Mesothelial cell of epicardium (in vitro differentiated cells): ENCODE measurements around the gene OR13C9. TPM values are rescaled to one million over a fixed set of nuclear protein-coding genes. Genes with fewer than 3 reads are reported as not detected.

Experiments
- DNase-seq, 2 experiments: peaks; one replicate each; pipeline ENCODE4 v3.0.0; 2021; ENCODE audit warnings: low spot score in 2 of 2; ENCODE audit not compliant: unreplicated experiment in 2 of 2
- H3K27ac Mint-ChIP-seq: 2 replicates; pipeline ENCODE4 v1.8.0; 2021; ENCODE audit warnings: mixed read lengths
- H3K27me3 Mint-ChIP-seq: 2 replicates; pipeline ENCODE4 v1.8.0; 2021; ENCODE audit warnings: low read depth, mixed read lengths
- H3K36me3 Mint-ChIP-seq: 2 replicates; pipeline ENCODE4 v1.8.0; 2021; ENCODE audit warnings: mixed read lengths
- H3K4me1 Mint-ChIP-seq: 2 replicates; pipeline ENCODE4 v1.8.0; 2021; ENCODE audit warnings: mixed read lengths
- H3K4me3 Mint-ChIP-seq: 2 replicates; pipeline ENCODE4 v1.8.0; 2021; ENCODE audit warnings: mild to moderate bottlenecking, moderate library complexity, mixed read lengths
- H3K9me3 Mint-ChIP-seq: 2 replicates; pipeline ENCODE4 v1.8.0; 2021; ENCODE audit warnings: mixed read lengths
- CTCF ChIP-seq: fragments of 200-600 bp; sonication (generic); IDR thresholded peaks from one replicate; pipeline ENCODE4 v1.5.0; 2021; ENCODE audit warnings: antibody characterized with exemption; ENCODE audit not compliant: unreplicated experiment
- total RNA-seq: library from RNA; stranded (reverse); gene quantifications from 3 replicates; pipeline ENCODE4 v1.2.1, GENCODE V29; 2021

Gene OR13C9
- total RNA-seq, 1 donor from 2014 or later: not detected

- peaks cover 7% of the 10 kb centered on the region for H3K27me3 Mint-ChIP-seq
- TF ChIP-seq CTCF: no peak
- H3K27ac Mint-ChIP-seq: no peak overlapping the region
- H3K9me3 Mint-ChIP-seq: peaks cover 5% of the 10 kb centered on the region
- H3K36me3 Mint-ChIP-seq: no peaks in the 10 kb centered on the region
- H3K4me3 Mint-ChIP-seq: no peak overlapping the region
- no peaks in the 10 kb centered on the region for H3K4me1 Mint-ChIP-seq
- no peak for DNase-seq
These were observed 28.4 kb downstream of the OR13C9 start for GRCh38 chr9:104589626-104590025.

GRCh38 chr9:104586496-104587180, 31.4 kb downstream of the OR13C9 start:
- Mint-ChIP-seq H3K36me3 (no peaks in the 10 kb centered on the region), H3K27ac (no peak overlapping the region), H3K27me3 (peaks cover 5% of the 10 kb centered on the region), H3K4me1 (no peaks in the 10 kb centered on the region), H3K4me3 (no peak overlapping the region), H3K9me3 (no peaks in the 10 kb centered on the region)
- no peak for DNase-seq
- no peak for TF ChIP-seq CTCF

GRCh38 chr9:104580562-104580961, 37.4 kb downstream of the OR13C9 start:
- Mint-ChIP-seq H3K27me3 (no peaks in the 10 kb centered on the region), H3K4me3 (no peak overlapping the region), H3K9me3 (no peaks in the 10 kb centered on the region), H3K4me1 (no peaks in the 10 kb centered on the region), H3K36me3 (no peaks in the 10 kb centered on the region), H3K27ac (no peak overlapping the region)
- DNase-seq: no peak
- no peak for TF ChIP-seq CTCF

- TF ChIP-seq CTCF: no peak
These were observed 40.7 kb downstream of the OR13C9 start for GRCh38 chr9:104577263-104577662.

DNA sequence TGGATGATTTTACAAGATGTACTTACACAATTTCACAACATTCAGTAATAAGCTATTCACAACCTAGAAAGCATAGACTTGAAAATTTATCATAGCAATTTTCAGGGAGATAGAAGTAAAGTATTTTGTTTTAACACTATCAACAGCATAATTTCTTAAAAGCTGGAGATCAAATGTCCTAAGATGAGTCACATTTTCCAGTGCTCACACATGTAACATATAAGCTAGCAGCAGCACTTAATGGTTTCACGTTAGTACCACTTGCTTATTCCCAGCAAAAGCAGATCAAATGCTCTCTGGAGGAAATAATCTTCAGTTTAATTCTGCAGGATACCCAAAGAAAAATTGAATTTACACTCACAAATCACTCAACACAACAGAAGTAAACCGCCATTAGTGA, 42.5 kb downstream of the OR13C9 start:
- no peaks in the 10 kb centered on the region for H3K4me1 Mint-ChIP-seq
- DNase-seq: no peak
- no peaks in the 10 kb centered on the region for H3K27me3 Mint-ChIP-seq
- TF ChIP-seq CTCF: no peak
- no peak overlapping the region for H3K27ac Mint-ChIP-seq
- H3K4me3 Mint-ChIP-seq: no peak overlapping the region
- H3K36me3 Mint-ChIP-seq: no peaks in the 10 kb centered on the region
- H3K9me3 Mint-ChIP-seq: peaks cover 28% of the 10 kb centered on the region

More at GRCh38 chr9:104577263-104577662, 40.7 kb downstream of the OR13C9 start:
- H3K27me3 Mint-ChIP-seq: no peaks in the 10 kb centered on the region
- H3K4me1 Mint-ChIP-seq: no peaks in the 10 kb centered on the region
- H3K27ac Mint-ChIP-seq: no peak overlapping the region
- H3K4me3 Mint-ChIP-seq: no peak overlapping the region
- H3K36me3 Mint-ChIP-seq: no peaks in the 10 kb centered on the region
- peaks cover 17% of the 10 kb centered on the region for H3K9me3 Mint-ChIP-seq
- DNase-seq: no peak
